HG02642 (cell line): ENCODE data around the gene DRC1.

Source experiments
- ATAC-seq: cut with Tn5 transposase; IDR thresholded peaks from one replicate; pipeline ENCODE4 v1.9.1; 2021; ENCODE audit warnings: mild to moderate bottlenecking; ENCODE audit not compliant: unreplicated experiment, poor library complexity

DRC1 gene

GRCh38 chr2:26396734-26397298 lies 4.9 kb upstream of the DRC1 start:
- ATAC-seq: no peak

GRCh38 chr2:26399771-26400376 lies 1.8 kb upstream of the DRC1 start:
- no peak for ATAC-seq

- no peak for ATAC-seq
Measured at GRCh38 chr2:26400723-26401122, 997 bp upstream of the DRC1 start.

GRCh38 chr2:26407526-26407925 lies 5.8 kb downstream of the DRC1 start:
- ATAC-seq: no peak

- ATAC-seq: no peak
Measured at GRCh38 chr2:26409785-26410184, 8.1 kb downstream of the DRC1 start.

GRCh38 chr2:26410764-26411243 lies 9.1 kb downstream of the DRC1 start:
- ATAC-seq: no peak

GRCh38 chr2:26411419-26411818 lies 9.7 kb downstream of the DRC1 start:
- no peak for ATAC-seq

GRCh38 chr2:26412091-26412673 lies 10.5 kb downstream of the DRC1 start:
- peak; percentile 78 for ATAC-seq

- ATAC-seq: no peak
Measured at GRCh38 chr2:26414311-26414710, 12.6 kb downstream of the DRC1 start.

- no peak for ATAC-seq
Measured at GRCh38 chr2:26421961-26422360, 20.2 kb downstream of the DRC1 start.

GRCh38 chr2:26422947-26423629 lies 21.4 kb downstream of the DRC1 start:
- ATAC-seq: no peak

GRCh38 chr2:26423750-26424149 lies 22.0 kb downstream of the DRC1 start:
- ATAC-seq: no peak

GRCh38 chr2:26424221-26424620 lies 22.5 kb downstream of the DRC1 start:
- no peak for ATAC-seq

- no peak for ATAC-seq
Measured at GRCh38 chr2:26428846-26429245, 27.1 kb downstream of the DRC1 start.

GRCh38 chr2:26429779-26430578 lies 28.3 kb downstream of the DRC1 start:
- no peak for ATAC-seq

GRCh38 chr2:26430826-26431225 lies 29.1 kb downstream of the DRC1 start:
- no peak for ATAC-seq

GRCh38 chr2:26432363-26432762 lies 30.6 kb downstream of the DRC1 start:
- no peak for ATAC-seq

- no peak for ATAC-seq
Measured at GRCh38 chr2:26432859-26433258, 31.1 kb downstream of the DRC1 start.

- no peak for ATAC-seq
Measured at GRCh38 chr2:26435106-26435505, 33.4 kb downstream of the DRC1 start.

GRCh38 chr2:26438526-26438925 lies 36.8 kb downstream of the DRC1 start:
- no peak for ATAC-seq

- ATAC-seq: no peak
Measured at GRCh38 chr2:26438926-26439325, 37.2 kb downstream of the DRC1 start.
